Suprapubic skin (tissue), 4 donors: Measurements from ENCODE around the gene SP100. TPM values are rescaled to one million over a fixed set of nuclear protein-coding genes. Genes with fewer than 3 reads are reported as not detected.

ENCODE experiments used
- DNase-seq, 2 donors: peaks; one replicate each; pipeline ENCODE4 v3.0.0-alpha.2; 2019; ENCODE audit warnings: low spot score in 2 of 2
- H3K27ac ChIP-seq: fragments of 200-600 bp; sonication (generic); one replicate; pipeline ENCODE4 v1.5.1; 2019
- H3K27me3 ChIP-seq: fragments of 200-600 bp; sonication (generic); one replicate; pipeline ENCODE4 v1.5.1; 2019
- H3K36me3 ChIP-seq: fragments of 200-600 bp; sonication (generic); one replicate; pipeline ENCODE4 v1.5.1; 2019
- H3K4me1 ChIP-seq: fragments of 200-600 bp; sonication (generic); one replicate; pipeline ENCODE4 v1.5.1; 2019
- H3K4me3 ChIP-seq: fragments of 200-600 bp; sonication (generic); one replicate; pipeline ENCODE4 v1.5.1; 2019; ENCODE audit warnings: mild to moderate bottlenecking
- H3K9me3 ChIP-seq: fragments of 200-600 bp; sonication (generic); one replicate; pipeline ENCODE4 v1.5.1; 2019
- EP300 ChIP-seq: sonication (generic); formaldehyde crosslinking; IDR thresholded peaks from one replicate; pipeline ENCODE4 v1.6.1; 2017; ENCODE audit warnings: antibody characterized with exemption
- POLR2A ChIP-seq, 2 donors: fragments of 450-650 bp; IDR thresholded peaks; one replicate each; pipeline ENCODE4 v1.6.1; 2017; ENCODE audit warnings: antibody characterized with exemption in 2 of 2, mild to moderate bottlenecking in 2 of 2, moderate library complexity in 2 of 2
- POLR2AphosphoS5 ChIP-seq, 3 donors: sonication (generic); formaldehyde crosslinking; IDR thresholded peaks; one replicate each; pipeline ENCODE4 v1.6.1; 2017; ENCODE audit warnings: antibody characterized with exemption in 3 of 3
- WGBS: methylation state at CpG from one replicate; pipeline ENCODE4 v1.1.5; 2018; 5-methylcytosine and 5-hydroxymethylcytosine counted together
- total RNA-seq, 4 donors: library from RNA; depleted of rRNA; stranded (reverse); fragments of >200 nt; gene quantifications; one replicate each; pipeline ENCODE4 v1.1.0, GENCODE V29; 2016
- TF ChIP-seq, protein P1 (sequence below), 2 donors: fragments of 200-600 bp in 1 of 2; fragments of 450-650 bp in 1 of 2; sonication (generic) in 1 of 2; IDR thresholded peaks; one replicate each; pipeline ENCODE4 v1.5.1; 2016 to 2019; ENCODE audit warnings: antibody characterized with exemption in 2 of 2, mild to moderate bottlenecking in 1 of 2, moderate library complexity in 1 of 2

SP100 gene
- total RNA-seq, 4 donors from 2014 or later = 38.7 to 118 (median 65.6) TPM

DNA sequence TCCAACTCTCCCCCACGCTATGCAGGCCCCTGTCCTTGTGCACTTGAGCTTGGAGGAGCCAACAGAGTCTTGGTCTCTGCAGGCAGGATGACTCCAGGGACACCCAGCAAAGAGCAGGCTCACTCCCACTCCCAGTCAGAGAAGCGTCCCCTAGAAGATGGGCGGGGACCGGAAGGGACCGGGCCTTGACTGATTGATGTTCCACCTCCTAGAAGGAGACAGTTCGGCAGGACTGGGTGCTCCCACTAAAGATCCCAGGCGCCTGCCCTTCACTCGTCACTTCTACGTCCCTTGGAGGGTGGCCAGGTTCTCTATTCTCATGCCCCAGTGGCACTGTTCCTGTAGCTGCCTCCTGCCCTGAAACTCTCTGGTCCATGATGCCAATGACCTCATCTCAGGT is 3.2 kb upstream of the SP100 start:
- no peak for TF ChIP-seq POLR2A (IDR thresholded peaks at IDR 0.05)
- TF ChIP-seq POLR2AphosphoS5 (IDR thresholded peaks at IDR 0.05) = no peak
- no peak for TF ChIP-seq EP300
- TF ChIP-seq, protein P1, sequence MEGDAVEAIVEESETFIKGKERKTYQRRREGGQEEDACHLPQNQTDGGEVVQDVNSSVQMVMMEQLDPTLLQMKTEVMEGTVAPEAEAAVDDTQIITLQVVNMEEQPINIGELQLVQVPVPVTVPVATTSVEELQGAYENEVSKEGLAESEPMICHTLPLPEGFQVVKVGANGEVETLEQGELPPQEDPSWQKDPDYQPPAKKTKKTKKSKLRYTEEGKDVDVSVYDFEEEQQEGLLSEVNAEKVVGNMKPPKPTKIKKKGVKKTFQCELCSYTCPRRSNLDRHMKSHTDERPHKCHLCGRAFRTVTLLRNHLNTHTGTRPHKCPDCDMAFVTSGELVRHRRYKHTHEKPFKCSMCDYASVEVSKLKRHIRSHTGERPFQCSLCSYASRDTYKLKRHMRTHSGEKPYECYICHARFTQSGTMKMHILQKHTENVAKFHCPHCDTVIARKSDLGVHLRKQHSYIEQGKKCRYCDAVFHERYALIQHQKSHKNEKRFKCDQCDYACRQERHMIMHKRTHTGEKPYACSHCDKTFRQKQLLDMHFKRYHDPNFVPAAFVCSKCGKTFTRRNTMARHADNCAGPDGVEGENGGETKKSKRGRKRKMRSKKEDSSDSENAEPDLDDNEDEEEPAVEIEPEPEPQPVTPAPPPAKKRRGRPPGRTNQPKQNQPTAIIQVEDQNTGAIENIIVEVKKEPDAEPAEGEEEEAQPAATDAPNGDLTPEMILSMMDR (IDR thresholded peaks at IDR 0.05) = no peak
- 97% methylated on average over 7 of the region's 9 CpGs for WGBS
- no peaks in the 10 kb centered on the region for H3K9me3 ChIP-seq
- H3K27me3 ChIP-seq = no peaks in the 10 kb centered on the region
- no peak overlapping the region for H3K27ac ChIP-seq
- H3K36me3 ChIP-seq = no peaks in the 10 kb centered on the region
- no peak for DNase-seq
- peaks cover 65% of the 10 kb centered on the region for H3K4me1 ChIP-seq
- H3K4me3 ChIP-seq = no peak overlapping the region

DNA sequence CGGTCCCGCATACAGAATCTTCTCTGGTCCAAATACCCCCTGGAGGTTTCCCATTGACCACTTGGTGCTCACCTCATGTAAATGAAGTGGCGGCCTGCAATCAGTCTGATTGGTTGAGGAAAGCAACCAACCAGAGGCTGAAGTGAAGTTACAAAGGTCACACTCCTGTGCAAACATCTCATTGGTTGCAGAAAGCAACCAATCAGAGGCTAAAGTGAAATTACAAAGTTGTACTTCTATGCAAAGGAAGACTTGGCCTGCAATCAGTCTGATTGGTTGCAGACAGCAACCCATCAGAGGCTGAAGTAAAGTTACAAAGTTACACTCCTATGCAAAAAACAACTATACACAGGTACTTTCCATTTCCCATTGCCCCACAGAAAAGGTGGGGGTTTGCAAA is 2.5 kb upstream of the SP100 start:
- WGBS = 90% methylated on average over 3 of the region's 3 CpGs
- H3K27ac ChIP-seq = no peak overlapping the region
- H3K27me3 ChIP-seq = no peaks in the 10 kb centered on the region
- H3K9me3 ChIP-seq = no peaks in the 10 kb centered on the region
- no peak for DNase-seq
- H3K4me1 ChIP-seq = peaks cover 70% of the 10 kb centered on the region
- H3K4me3 ChIP-seq = no peak overlapping the region
- no peak for TF ChIP-seq POLR2A (IDR thresholded peaks at IDR 0.05)
- TF ChIP-seq, protein P1 (IDR thresholded peaks at IDR 0.05) = no peak
- no peak for TF ChIP-seq EP300
- no peaks in the 10 kb centered on the region for H3K36me3 ChIP-seq

DNA sequence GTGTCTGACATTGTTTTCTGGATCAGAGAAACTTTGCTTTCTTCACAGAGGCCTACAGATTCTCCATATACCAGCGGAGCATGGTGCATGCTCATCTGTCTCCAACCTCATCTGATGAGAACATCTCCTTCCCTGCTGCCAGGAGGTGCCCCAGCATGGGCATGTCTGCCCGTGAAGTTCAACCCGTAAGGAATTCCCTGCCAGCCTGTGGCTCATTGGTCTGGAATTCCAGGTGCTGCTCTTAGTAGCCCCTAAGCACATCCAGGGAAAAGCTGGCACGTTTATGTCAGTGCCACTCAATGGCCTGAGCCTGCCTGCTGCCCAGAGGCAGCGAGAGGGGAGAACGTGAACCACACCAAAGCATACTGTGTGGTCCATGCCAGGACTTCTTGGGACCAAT is 1.7 kb upstream of the SP100 start:
- Histone ChIP-seq H3K27ac (no peak overlapping the region), H3K9me3 (no peaks in the 10 kb centered on the region), H3K4me3 (no peak overlapping the region), H3K36me3 (no peaks in the 10 kb centered on the region), H3K27me3 (no peaks in the 10 kb centered on the region), H3K4me1 (peaks cover 71% of the 10 kb centered on the region)
- DNase-seq = no peak
- 56% methylated on average over 6 of the region's 6 CpGs for WGBS
- TF ChIP-seq POLR2AphosphoS5 (IDR thresholded peaks at IDR 0.05) = no peak
- TF ChIP-seq POLR2A (IDR thresholded peaks at IDR 0.05) = no peak
- no peak for TF ChIP-seq EP300
- TF ChIP-seq, protein P1 (IDR thresholded peaks at IDR 0.05) = no peak

DNA sequence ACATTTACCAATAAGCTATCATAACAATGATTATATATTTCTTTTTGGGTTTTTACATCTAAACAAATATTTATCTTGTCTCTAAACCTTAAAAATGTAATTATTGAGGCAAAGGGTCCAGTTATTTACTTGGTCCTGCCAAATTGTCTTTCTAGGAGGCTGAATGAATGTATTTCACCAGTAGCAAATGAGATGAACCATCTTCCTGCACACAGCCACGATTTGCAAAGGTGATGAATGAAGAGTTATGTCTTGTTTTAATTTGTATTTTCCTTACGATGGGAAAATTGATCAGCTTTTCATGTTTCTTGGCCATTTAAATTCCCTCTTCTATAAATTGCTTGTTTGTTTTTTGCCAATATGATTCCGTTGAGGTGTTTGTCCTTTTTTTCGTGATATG is 1.4 kb downstream of the SP100 start:
- WGBS = 41% methylated on average over 4 of the region's 4 CpGs
- H3K36me3 ChIP-seq = no peaks in the 10 kb centered on the region
- H3K4me3 ChIP-seq = peak overlapping the region; percentile 66
- TF ChIP-seq EP300 (no peak), POLR2AphosphoS5 (IDR thresholded peaks at IDR 0.05) (no peak), POLR2A (IDR thresholded peaks at IDR 0.05) (no peak)
- TF ChIP-seq, protein P1 (IDR thresholded peaks at IDR 0.05) = no peak
- no peak for DNase-seq
- no peak overlapping the region for H3K27ac ChIP-seq
- no peaks in the 10 kb centered on the region for H3K27me3 ChIP-seq
- H3K9me3 ChIP-seq = no peaks in the 10 kb centered on the region
- peaks cover 76% of the 10 kb centered on the region for H3K4me1 ChIP-seq

DNA sequence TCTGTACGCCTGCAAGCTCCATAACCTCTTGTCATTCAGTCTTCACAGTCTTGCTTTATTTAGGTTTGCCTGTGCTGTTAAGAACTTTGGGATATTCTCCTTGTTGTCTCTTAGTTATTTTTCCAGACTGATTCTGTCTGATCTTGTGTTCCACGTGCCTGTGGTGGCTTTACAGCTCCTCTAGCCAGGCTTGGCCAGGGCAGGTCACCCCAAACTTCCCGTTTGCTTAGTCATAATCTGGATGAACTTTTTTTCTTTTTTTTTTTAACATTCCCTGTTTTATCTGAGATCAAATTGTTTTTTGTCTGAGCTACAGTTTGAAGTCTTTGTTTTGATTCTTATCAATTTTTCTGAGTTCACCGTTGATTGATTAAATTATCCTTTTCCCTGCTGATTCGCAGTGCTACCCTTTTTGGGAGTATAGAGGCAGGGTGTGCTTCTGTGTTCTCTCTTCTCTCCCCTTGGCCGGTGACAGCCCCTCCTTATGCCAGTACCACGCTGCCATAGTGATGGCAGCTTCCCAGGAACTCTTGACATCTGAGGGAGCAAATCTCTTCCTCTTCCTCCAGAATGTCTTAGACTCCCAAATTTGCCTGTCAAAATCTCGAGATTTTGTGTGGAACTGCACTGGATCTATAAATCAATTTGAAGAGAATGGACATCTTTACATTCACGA is 2.5 kb downstream of the SP100 start:
- H3K27ac ChIP-seq = no peak overlapping the region
- no peaks in the 10 kb centered on the region for H3K27me3 ChIP-seq
- WGBS = 34% methylated on average over 9 of the region's 9 CpGs
- DNase-seq = no peak
- no peaks in the 10 kb centered on the region for H3K36me3 ChIP-seq
- no peaks in the 10 kb centered on the region for H3K9me3 ChIP-seq
- H3K4me1 ChIP-seq = peaks cover 79% of the 10 kb centered on the region
- TF ChIP-seq POLR2A (IDR thresholded peaks at IDR 0.05) (no peak), EP300 (no peak), POLR2AphosphoS5 (IDR thresholded peaks at IDR 0.05) (no peak)
- TF ChIP-seq, protein P1 (IDR thresholded peaks at IDR 0.05) = no peak
- H3K4me3 ChIP-seq = peak overlapping the region; percentile 66
